Measurements from ENCODE around the gene KRT76. TPM values are rescaled to one million over a fixed set of nuclear protein-coding genes. Genes with fewer than 3 reads are reported as not detected.

The KRT76 gene
- total and polyA plus RNA-seq, 4 donors, result not detected

DNA sequence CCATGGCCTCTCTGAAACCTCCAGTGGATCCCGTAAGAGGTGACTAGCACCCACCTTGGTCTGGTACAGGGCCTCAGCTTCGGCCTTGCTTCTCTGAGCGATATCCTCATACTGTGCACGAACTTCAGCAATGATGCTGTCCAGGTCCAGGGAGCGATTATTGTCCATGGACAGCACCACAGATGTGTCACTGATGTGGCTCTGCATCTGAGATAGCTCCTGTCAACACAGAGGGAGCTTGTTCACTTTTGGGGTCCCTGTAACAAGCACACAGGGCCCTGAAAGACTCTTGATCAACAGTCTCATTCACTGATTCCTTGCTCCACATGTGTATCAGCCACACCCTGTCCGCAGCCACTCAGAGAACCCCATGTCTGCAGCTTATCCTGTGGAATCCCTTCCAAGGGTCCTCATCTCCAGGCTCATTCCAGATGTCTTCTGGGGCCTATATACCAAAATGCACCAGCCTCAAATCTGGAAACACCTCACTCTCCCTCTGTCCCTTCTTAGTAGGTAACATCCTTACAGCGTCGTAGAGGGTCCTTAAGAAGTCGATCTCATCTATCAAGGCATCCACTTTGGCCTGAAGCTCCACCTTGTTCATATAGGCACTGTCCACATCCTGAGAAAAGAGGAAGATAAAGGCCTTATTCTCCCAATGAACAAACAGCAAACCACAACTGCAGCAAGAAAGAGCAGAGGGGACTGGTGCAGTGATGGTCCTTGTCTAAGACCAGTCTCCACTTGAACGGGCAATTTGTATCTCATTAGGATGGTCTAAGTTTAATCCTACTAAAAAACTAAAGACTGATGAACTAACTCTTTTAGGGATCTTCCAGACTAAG lies 15.3 kb upstream of the KRT76 start:
- peaks cover 0 to 37% (median 21%) of the 10 kb centered on the region in 3 donors for H3K27me3 ChIP-seq (ENCODE audit: control insufficient read depth in 3 of 3, insufficient read depth in 3 of 3, low read length in 2 of 3)
- DNase-seq, result no peak
- H3K9me3 ChIP-seq (ENCODE audit: control insufficient read depth in 4 of 4, insufficient read depth in 3 of 4, low read length in 3 of 4), result no peaks in the 10 kb centered on the region
- no peak overlapping the region for H3K4me3 ChIP-seq
- no peak overlapping the region for H3K9ac ChIP-seq (ENCODE audit: insufficient read depth in 1 of 2, low read length in 2 of 2)
- TF ChIP-seq, protein P1, sequence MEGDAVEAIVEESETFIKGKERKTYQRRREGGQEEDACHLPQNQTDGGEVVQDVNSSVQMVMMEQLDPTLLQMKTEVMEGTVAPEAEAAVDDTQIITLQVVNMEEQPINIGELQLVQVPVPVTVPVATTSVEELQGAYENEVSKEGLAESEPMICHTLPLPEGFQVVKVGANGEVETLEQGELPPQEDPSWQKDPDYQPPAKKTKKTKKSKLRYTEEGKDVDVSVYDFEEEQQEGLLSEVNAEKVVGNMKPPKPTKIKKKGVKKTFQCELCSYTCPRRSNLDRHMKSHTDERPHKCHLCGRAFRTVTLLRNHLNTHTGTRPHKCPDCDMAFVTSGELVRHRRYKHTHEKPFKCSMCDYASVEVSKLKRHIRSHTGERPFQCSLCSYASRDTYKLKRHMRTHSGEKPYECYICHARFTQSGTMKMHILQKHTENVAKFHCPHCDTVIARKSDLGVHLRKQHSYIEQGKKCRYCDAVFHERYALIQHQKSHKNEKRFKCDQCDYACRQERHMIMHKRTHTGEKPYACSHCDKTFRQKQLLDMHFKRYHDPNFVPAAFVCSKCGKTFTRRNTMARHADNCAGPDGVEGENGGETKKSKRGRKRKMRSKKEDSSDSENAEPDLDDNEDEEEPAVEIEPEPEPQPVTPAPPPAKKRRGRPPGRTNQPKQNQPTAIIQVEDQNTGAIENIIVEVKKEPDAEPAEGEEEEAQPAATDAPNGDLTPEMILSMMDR (IDR thresholded peaks at IDR 0.05; ENCODE audit: control extremely low read depth, extremely low read depth), result no peak
- H3K36me3 ChIP-seq (ENCODE audit: control insufficient read depth in 4 of 4, insufficient read depth in 4 of 4, low read length in 4 of 4), result no peaks in the 10 kb centered on the region
- H3K4me1 ChIP-seq (ENCODE audit: control insufficient read depth in 5 of 5, insufficient read depth in 5 of 5, low read length in 5 of 5), result peaks cover 0 to 3% (median 0%) of the 10 kb centered on the region in 5 donors
- 84 to 85% methylated on average over 10 of the region's 10 CpGs for WGBS, 2 donors
- no peak for ATAC-seq (ENCODE audit: insufficient read depth, low FRiP score)
- no peak overlapping the region for H3K27ac ChIP-seq (ENCODE audit: low read depth in 1 of 2, low read length in 1 of 2)

DNA sequence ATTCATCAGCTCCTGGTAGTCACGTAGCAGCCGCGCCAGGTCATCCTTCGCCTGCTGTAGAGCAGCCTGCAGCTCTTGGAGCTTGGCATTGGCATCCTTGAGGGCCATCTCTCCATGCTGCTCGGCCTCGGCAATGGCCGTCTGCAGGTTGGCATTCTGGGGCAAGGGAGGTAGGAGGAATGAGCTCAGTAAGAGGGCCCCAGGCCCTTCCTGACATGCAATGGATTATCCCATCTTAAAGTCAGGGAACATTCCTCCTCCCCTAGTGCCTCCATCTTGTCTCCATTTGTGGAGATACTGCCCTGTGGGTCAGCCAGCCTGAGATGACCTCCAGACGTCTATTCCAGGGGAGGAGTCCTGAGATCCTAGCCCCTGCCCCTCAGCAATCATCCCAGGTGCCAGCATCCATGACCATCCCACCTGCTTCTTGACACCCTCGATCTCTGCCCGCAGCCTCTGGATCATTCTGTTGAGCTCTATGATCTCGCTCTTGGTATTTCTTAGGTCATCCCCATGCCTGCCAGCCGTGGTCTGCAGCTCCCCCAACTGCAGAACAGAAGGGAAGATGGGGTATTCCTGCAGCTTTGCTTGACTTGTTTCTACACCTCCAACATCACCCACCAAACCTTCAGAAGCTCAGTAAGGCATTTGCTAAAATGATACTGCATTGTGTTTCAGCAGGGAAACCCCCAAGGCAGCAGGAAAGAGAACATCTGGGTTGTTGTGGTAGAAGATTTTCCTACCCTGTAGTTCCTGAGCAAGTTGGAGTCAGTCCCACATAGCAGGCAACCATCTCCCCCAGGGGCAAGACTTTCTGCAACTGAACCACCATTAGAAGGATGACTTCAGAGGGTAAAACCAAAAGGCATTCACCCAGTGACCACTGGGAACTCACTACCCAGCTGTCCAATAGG lies 14.4 kb upstream of the KRT76 start:
- H3K9me3 ChIP-seq (ENCODE audit: control insufficient read depth in 4 of 4, insufficient read depth in 3 of 4, low read length in 3 of 4), result no peaks in the 10 kb centered on the region
- DNase-seq, result no peak
- TF ChIP-seq, protein P1 (IDR thresholded peaks at IDR 0.05; ENCODE audit: control extremely low read depth, extremely low read depth), result no peak
- 91 to 93% methylated on average over 12 of the region's 12 CpGs for WGBS, 2 donors
- H3K4me3 ChIP-seq, result no peak overlapping the region
- H3K36me3 ChIP-seq (ENCODE audit: control insufficient read depth in 4 of 4, insufficient read depth in 4 of 4, low read length in 4 of 4), result no peaks in the 10 kb centered on the region
- ATAC-seq (ENCODE audit: insufficient read depth, low FRiP score), result no peak
- peaks cover 0 to 3% (median 0%) of the 10 kb centered on the region in 5 donors for H3K4me1 ChIP-seq (ENCODE audit: control insufficient read depth in 5 of 5, insufficient read depth in 5 of 5, low read length in 5 of 5)
- no peak overlapping the region for H3K9ac ChIP-seq (ENCODE audit: insufficient read depth in 1 of 2, low read length in 2 of 2)
- H3K27ac ChIP-seq (ENCODE audit: low read depth in 1 of 2, low read length in 1 of 2), result no peak overlapping the region
- H3K27me3 ChIP-seq (ENCODE audit: control insufficient read depth in 3 of 3, insufficient read depth in 3 of 3, low read length in 2 of 3), result peaks cover 0 to 35% (median 21%) of the 10 kb centered on the region in 3 donors

DNA sequence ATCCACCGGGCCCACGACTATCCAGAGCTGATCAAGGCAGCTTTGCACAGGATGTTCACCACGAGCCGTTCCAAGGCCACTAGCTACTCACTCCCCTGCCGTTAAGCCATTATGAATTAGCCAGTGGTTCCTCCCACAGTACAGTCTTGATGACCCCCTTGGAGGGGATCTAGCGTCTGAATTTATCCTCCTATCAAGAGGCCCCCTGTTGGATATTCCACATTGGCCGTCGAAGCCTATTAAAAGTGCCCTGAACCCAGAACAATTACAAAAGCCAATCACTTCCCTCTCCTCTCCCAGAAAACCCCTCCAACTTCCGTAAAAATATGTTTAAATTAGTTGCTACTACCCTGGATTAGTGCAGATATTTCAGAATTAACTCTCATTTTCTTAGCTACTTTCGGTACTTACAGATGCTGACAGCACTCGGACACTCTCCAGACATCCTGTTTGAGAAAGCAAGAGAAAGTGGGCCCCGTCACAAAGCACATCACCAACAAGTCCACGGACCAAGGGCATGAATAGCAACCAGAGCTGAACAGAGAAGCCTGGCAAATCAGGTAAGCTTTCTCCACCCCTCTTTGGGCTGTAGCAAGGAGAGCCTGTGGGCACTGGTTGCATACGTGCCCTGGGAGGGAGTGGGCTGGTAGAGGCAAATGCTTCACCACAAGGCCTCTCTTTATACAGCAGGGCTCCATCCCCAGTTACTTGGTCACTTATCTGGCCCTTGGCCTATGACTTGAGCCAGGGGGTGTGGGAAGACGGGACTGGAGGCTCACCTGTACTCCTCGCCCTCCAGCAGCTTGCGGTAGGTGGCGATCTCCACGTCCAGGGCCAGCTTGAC lies 13.5 kb upstream of the KRT76 start:
- 67 to 73% methylated on average over 19 of the region's 19 CpGs for WGBS, 2 donors
- H3K9ac ChIP-seq (ENCODE audit: insufficient read depth in 1 of 2, low read length in 2 of 2), result no peak overlapping the region
- H3K27ac ChIP-seq (ENCODE audit: low read depth in 1 of 2, low read length in 1 of 2), result no peak overlapping the region
- DNase-seq (no peak), ATAC-seq (ENCODE audit: insufficient read depth, low FRiP score) (no peak)
- TF ChIP-seq, protein P1 (IDR thresholded peaks at IDR 0.05; ENCODE audit: control extremely low read depth, extremely low read depth), result no peak
- no peaks in the 10 kb centered on the region for H3K36me3 ChIP-seq (ENCODE audit: control insufficient read depth in 4 of 4, insufficient read depth in 4 of 4, low read length in 4 of 4)
- H3K4me1 ChIP-seq (ENCODE audit: control insufficient read depth in 5 of 5, insufficient read depth in 5 of 5, low read length in 5 of 5), result peaks cover 0 to 3% (median 0%) of the 10 kb centered on the region in 5 donors
- H3K4me3 ChIP-seq, result no peak overlapping the region
- no peaks in the 10 kb centered on the region for H3K9me3 ChIP-seq (ENCODE audit: control insufficient read depth in 4 of 4, insufficient read depth in 3 of 4, low read length in 3 of 4)
- peaks cover 0 to 28% (median 21%) of the 10 kb centered on the region in 3 donors for H3K27me3 ChIP-seq (ENCODE audit: control insufficient read depth in 3 of 3, insufficient read depth in 3 of 3, low read length in 2 of 3)

Measured in lung (tissue), 12 donors.